ENCODE measurements around the gene NAT16.

The NAT16 gene

GRCh38 chr7:101180130-101180755 is at the start of gene NAT16:
NAT16 (minus strand) TSS chr7:101180293; CDS start chr7:101174807, 5,486 bp downstream.
- DNase-seq: no peak

GRCh38 chr7:101226721-101227120 is 46.6 kb upstream of the NAT16 start:
- no peak for DNase-seq

GRCh38 chr7:101225650-101226049 is 45.6 kb upstream of the NAT16 start:
- DNase-seq: no peak

- no peak for DNase-seq
Observed at GRCh38 chr7:101223528-101223927, 43.4 kb upstream of the NAT16 start.

DNA sequence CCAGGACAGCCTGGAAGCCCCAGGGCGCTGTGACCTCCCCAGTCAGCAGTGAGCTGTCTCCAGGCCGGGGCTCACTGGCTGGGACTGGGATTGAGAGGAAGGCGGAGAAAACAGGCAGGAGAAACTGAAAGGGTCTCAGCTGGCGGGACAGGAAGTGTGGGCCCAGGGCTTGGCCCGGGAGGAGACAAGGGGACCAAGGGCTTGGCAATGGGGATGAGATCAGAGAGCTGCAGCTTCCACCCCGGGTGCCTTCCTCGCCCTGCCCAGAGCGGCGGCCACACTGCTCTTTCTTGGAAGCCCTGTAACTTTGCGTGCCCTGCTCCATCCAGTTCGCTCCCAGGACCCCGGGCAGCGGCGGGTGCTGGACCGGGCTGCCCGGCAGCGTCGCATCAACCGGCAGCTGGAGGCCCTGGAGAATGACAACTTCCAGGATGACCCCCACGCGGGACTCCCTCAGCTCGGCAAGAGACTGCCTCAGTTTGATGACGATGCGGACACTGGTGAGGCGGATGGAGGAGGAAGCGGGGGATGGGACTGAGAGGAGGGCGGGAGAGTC is 42.3 kb upstream of the NAT16 start:
- no peak for DNase-seq

DNA sequence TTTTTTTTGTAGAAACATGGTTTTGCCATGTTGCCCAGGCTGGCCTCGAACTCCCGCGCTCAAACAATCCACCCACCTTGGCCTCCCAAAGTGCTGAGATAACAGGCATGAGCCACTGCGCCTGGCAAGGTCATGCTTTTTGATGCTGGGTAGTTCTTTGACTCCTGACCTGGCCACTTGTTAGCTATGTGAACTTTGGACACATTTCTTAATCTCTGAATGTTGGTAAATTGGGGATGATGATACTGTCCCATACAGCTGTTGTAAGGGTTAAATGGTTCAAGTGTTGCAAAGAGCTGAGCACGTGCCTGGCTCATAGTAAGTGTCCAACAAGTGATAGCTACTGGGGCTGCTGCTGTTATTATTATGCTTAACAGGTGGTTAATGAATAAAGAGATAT is 40.2 kb upstream of the NAT16 start:
- no peak for DNase-seq

DNA sequence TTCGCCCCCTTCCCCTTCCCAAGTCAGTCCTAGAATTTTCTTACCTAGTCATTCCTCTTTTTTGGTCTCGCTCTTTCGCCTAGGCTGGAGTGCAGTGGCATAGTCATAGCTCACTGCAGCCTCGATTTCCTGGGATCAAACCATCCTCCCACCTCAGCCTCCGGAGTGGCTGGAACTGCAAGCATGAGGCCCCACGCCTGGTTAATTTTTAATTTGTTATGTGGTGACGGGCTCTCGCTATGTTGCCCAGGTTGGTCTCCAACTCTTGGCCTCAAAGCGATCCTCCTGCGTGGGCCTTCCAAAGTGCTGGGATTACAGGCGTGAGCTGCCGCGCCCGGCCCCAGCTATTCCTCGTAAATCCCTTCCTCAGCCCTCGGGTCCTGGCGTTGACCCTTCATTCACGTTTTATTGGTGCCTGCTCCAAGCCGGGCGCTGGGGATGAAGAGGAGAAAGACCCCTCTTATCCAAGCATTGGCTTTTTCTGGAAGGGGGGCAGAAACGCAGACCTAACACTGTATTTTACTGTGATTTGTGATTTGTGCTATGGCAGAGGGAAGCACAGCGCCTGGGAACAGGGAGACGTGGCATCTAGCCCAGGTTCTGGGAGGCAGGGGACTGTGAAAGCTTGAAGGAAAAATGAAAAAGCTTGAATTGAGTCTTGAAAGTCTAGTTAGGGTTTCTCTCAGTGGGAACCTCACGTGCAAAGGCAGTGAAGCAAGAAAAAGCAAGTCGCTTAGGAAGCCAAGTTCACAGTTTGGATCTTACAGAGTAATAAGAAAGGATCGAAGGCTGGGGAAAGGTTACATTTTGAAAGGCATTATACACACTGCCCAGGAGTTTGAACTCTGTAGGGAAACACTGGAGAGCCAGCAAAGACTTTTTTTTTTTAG is 38.4 kb upstream of the NAT16 start:
- no peak for DNase-seq

DNA sequence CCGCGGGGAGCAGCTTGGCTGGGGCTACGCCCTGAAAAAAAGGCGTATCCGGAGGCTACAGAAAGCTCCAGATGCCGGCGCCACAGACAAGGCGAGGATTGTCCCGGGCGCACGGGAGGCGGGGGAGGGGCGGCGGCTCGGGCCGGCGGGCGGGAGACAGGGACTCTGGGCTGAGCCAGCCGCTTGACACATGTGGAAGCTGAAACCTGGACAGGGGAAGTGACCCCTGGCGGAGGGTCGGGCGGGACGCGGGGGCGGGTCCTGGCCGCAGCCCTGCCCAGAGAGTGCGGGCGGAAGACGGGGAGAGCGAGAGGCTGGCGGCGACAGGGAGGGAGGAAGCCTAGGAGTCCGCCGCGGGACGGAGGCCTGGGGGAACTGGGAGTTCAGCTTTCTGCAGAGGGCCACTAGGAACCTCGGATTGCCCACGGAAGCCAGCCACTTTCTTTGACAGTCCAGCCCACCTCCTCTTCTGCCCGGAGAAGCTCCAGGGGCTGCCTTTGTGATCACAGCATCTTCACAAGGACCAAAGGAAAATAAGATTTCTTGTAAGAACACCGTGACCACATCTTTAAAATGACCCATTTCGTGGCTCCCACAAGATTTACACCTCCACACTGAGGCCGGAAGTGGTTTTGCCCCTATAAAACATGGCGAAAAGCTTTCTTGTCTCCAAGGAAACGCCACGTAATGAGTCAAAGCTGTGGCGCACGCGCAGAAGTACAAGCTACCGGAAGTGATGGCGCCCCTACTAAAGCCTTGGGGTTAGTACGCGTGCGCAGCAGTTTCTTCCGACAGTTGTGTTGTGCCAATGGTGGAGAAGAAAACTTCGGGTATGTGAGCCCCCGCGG is 37.5 kb upstream of the NAT16 start, which contains the start of the genes PLOD3 and ZNHIT1:
TSS of gene PLOD3 (minus strand) at position 194 of the 848 bp plus-strand sequence. CDS start 307 bp downstream, outside the sequence.
TSS of gene ZNHIT1 (plus strand) at position 778 of the 848 bp plus-strand sequence. CDS start at position 809, 31 bp downstream.
- DNase-seq: peak; percentile 98

DNA sequence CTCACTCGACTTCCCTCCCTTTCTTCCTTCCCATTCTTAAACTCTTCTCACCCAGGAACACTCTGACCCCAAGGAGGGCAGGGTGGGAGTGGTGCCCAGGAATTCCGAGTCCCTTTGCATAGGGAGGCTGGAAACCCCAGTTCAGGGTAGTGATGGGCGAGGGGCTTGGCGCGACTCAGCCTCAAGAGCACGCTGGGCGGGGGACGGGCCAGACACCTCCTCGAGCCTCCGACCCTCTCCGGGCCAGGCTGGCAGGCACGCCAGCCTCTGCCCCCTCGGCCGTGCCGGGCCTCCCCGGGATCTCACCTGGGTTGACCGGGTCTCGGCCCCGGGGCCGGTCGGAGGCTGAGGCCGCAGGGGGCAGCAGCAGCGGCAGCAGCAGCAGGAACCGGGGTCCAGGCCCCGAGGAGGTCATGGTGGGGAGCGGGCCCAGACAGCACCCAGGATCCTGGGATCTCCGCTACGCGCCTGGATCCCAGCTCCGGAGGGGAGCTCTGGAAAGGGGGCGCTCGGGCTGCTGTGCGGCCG is 36.8 kb upstream of the NAT16 start:
- DNase-seq: no peak

- no peak for DNase-seq
Observed at GRCh38 chr7:101216001-101216859, 36.1 kb upstream of the NAT16 start.

- DNase-seq: no peak
Observed at GRCh38 chr7:101212014-101212413, 31.9 kb upstream of the NAT16 start.

DNA sequence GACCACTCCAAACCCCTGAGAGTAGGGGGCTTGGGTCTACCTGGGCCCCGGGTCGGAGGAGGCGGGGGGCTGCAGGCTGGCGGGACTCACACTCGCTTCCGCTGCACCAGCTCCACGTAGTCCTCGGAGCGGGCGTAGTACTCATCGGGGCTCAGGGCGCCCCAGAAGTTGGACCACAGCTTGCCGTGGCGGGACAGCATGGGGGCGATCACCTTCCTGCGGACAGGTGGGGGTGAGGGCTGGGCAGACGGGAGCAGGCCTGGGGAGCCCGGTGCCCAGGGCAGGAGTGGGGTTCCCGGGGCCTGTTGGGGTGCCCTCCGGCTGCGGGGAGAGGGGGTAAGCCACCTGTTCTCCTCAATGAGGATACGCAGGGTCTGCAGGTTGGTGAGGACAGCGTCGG is 31.4 kb upstream of the NAT16 start:
- no peak for DNase-seq

GRCh38 chr7:101210143-101210542 is 30.1 kb upstream of the NAT16 start:
- no peak for DNase-seq

DNA sequence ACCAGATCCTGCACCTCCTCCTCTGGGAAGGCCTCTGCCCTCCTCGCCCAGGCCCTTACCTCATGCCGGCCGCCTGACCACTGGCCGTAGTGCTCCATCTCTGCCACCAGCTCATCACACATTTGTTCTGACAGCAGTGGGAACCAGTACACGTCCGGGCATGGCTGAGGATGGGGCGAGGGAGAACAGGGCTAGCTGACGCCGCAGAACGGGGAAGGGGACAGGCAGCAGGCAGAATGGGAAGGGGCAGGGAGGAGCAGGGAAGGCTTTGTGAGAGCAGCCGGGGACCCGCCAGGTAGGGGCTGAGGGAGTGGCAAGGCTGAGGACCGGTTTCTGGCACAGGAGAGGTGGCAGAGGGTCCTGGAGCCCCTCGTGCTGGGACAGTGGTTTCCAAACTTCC is 28.7 kb upstream of the NAT16 start:
- DNase-seq: no peak

GRCh38 chr7:101207459-101207858 is 27.4 kb upstream of the NAT16 start:
- DNase-seq: no peak

DNA sequence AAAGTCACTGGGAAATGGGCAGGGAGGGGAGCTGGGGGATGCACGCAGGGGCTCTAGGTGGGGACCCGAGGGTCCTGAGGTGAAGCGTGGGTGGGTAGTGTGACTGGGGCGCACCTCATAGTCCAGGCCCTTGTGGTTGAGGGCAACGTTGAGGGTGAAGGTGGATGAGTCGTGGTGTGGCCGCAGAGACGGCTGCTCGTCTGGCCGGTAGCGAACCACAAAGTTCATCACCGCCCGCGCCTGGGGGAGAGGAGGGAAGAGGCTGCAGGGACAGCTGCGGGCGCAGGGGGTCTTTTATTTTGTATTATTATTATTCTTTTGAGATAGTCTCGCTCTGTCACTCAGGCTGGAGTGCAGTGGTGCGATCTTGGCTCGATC is 26.6 kb upstream of the NAT16 start:
- DNase-seq: no peak

DNA sequence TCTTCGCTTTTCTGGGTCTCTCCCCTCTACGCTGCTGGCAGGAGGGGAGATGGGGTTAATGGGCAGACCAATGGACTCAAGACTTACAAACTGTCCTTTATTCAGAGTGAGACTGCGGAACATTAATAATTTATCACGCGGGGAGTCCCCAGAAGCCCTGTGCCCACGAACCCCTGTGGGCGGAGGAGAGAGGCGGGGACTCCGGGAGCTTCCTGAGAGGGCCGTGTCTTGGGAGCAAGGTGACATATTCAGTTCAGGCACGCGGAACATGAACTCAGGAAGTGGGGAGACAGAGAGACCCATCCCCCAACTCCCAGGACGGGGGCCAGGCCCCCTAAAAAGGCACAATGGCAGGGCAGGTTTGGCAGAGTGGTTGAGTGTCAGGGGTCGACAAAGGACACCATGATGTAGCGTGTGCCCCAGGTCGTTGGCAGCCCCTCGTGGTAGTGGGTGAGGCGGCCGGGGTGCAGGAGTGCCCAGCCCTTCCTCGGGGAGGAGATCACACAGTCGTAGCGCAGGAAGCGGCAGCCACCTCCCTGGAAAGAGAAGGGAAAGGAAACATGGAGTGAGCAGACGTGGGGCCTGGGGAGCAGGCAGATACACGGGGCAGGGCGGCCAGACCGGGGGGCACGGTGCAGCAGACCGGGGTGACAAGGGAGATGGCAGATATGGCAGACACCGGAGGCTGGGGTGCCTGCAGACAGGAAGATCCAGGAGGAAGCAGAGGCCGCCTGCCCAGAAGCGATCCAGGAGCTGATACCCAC is 26.0 kb upstream of the NAT16 start:
- DNase-seq: no peak

DNA sequence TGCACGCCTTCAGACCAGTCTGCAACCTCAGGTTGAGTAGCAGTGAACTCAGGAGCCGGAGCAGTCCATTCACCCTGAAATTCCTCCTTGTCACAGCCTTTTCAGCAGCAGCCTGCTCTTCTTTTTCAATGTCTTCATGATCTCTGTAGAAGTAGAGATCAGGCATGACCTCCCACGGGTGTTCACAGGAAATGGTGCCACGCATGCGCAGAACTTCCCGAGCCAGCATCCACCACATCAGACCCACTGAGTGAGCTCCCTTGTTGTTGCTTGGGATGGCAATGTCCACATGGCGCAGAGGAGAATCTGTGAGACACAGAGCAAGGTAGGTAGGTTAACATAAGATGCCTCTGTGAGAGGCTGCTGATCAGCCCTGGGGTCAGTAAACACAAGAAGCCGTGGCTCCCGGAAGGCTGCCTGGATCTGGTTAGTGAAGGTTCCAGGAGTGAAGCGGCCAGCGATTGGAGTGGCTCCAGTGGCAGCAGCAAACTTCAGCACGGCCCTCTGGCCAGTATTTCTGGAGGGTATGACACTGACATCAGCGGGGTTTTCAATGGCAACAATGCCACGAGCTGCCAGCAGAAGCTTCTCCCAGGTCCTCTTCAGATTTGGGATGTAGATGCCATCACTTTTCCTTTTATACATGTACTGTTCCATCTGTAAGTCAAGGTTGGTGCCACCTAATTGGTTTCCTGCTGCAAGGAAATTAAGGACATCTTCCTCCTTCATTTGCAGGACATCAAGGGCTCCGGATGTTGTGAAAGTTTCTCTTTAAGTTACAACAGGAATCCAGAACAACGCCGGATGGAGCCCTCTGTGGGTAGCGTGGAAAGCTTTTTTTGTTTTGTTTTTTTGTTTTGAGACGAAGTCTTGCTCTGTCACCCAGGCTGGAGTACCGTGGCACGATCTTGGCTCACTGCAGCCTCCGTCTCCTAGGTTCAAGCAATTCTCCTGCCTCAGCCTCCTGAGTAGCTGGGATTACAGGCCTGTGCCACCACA is 23.9 kb upstream of the NAT16 start:
- peak; percentile 75 for DNase-seq

DNA sequence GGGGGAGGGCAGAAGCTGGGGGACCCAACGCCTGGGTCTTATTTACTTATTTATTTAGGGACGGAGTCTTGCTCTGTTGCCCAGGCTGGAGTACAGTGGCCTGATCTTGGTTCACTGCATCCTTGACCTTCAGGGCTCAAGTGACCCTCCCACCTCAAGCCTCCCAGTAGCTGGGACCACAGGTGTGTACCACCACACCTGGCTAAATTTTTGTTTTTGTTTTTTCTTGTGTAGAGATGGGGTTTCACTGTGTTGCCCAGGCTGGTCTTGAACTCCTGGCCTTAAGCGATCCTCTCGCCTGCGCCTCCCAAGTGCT is 22.5 kb upstream of the NAT16 start:
- DNase-seq: no peak
